H1 (cell line): Measurements from ENCODE around the gene DAGLA. TPM values are rescaled to one million over a fixed set of nuclear protein-coding genes. Genes with fewer than 3 reads are reported as not detected.

ENCODE experiments used
- POU5F1 ChIP-seq: IDR thresholded peaks from 2 replicates; pipeline ENCODE4 v1.6.1; 2011; ENCODE audit warnings: low read depth, mild to moderate bottlenecking, low read length, moderate library complexity
- SIRT6 ChIP-seq: IDR thresholded peaks from one replicate; pipeline ENCODE4 v1.7.1; 2012; ENCODE audit warnings: low read length, inconsistent platforms
- SUZ12 ChIP-seq: fragments of 200-600 bp; sonication (generic); IDR thresholded peaks from 2 replicates; pipeline ENCODE4 v1.6.1; 2012; ENCODE audit warnings: mild to moderate bottlenecking, inconsistent platforms, low read length, moderate library complexity, mixed read lengths
- TCF12 ChIP-seq: IDR thresholded peaks from 2 replicates; pipeline ENCODE4 v1.6.1; 2011; ENCODE audit warnings: low read depth, mild to moderate bottlenecking, low read length
- polyA plus RNA-seq, 7 experiments: library from polyadenylated mRNA; depleted of rRNA in 3 of 7; stranded (reverse) in 5 of 7; unstranded in 2 of 7; fragments of >200 nt in 5 of 7; fragments of 200-250 nt in 2 of 7; gene quantifications; 1 replicate in 5 of 7; 2 replicates in 1 of 7; 4 replicates in 1 of 7; pipeline versions ENCODE4 v1.2.1 to v1.2.3, GENCODE V29; 2011 to 2013; ENCODE audit warnings: missing spikeins in 2 of 7, mixed read lengths in 2 of 7
- total RNA-seq: library from RNA; stranded (reverse); fragmentation: NEBNext Ultra II Directional; extraction: Animal tissue kit (Norgen Biotek cat#: 25700); gene quantifications from 2 replicates; pipeline ENCODE4 v1.2.1, GENCODE V29; 2021
- TF ChIP-seq, protein P1 (sequence below): IDR thresholded peaks from 2 replicates; pipeline ENCODE4 v1.6.1; 2011; ENCODE audit warnings: low read depth, mild to moderate bottlenecking, low read length; ENCODE audit not compliant: insufficient read depth

DAGLA gene
- total and polyA plus RNA-seq, 2 of the 8 experiments (the other 6 are each of a cell fraction or from before 2014, with no cell fraction given), result 3.6 to 6.6 TPM

DNA sequence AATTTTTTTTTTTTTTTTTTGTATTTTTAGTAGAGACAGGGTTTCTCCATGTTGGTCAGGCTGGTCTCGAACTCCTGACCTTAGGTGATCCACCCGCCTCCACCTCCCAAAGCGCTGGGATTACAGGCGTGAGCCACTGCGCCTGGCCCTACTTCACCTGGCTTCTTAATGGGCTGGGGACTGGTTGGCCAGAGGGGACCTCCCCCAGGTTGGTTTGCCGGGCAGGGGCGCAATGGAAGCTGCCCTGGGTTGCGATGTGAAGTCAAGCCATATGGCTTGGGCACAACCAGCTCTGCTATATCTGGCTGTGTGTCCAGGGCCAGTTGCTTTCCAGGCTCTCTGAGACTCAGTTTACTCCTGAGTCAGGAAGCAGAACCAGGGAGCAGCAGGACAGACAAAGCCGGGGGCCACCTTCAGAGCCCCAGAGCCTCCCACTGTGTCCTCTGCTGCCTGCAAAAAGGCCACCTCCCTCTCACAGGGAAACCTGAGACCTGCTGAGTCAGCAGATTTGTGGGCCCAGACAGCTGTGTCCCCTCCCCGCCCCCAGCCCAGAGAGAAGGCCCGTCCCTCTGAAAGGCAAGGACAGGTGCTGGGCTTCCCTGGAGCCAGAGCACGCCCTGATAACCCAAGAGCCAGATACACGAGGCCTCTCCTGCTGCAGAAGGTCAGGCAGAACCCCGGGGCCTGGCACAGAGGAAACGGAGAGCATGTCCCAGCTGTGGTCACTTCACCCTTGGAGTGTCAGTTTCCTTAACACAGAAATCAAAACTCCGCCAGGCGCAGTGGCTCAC, 29.2 kb upstream of the DAGLA start (continued):
- no peak for TF ChIP-seq POU5F1
- TF ChIP-seq, protein P1, sequence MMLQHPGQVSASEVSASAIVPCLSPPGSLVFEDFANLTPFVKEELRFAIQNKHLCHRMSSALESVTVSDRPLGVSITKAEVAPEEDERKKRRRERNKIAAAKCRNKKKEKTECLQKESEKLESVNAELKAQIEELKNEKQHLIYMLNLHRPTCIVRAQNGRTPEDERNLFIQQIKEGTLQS, result no peak
- TF ChIP-seq SIRT6, result no peak
- no peak for TF ChIP-seq SUZ12
- no peak for TF ChIP-seq TCF12
